ENCODE results near the gene RCAN2.

The RCAN2 gene

GRCh38 chr6:46320505-46320904, 170.7 kb downstream of the RCAN2 start:
- no peak overlapping the region for H3K27ac ChIP-seq
- no peak overlapping the region for H3K4me3 ChIP-seq

GRCh38 chr6:46315589-46315988, 175.7 kb downstream of the RCAN2 start:
- Histone ChIP-seq H3K27ac (no peak overlapping the region), H3K4me3 (no peak overlapping the region)

- Histone ChIP-seq H3K4me3 (no peak overlapping the region), H3K27ac (no peak overlapping the region)
These were observed 178.6 kb downstream of the RCAN2 start for GRCh38 chr6:46312654-46313053.

- Histone ChIP-seq H3K4me3 (no peak overlapping the region), H3K27ac (no peak overlapping the region)
These were observed 181.1 kb downstream of the RCAN2 start for GRCh38 chr6:46310196-46310595.

- no peak overlapping the region for H3K4me3 ChIP-seq
- H3K27ac ChIP-seq, result no peak overlapping the region
These were observed 184.8 kb downstream of the RCAN2 start for GRCh38 chr6:46306431-46306830.

- Histone ChIP-seq H3K27ac (no peak overlapping the region), H3K4me3 (no peak overlapping the region)
These were observed 185.4 kb downstream of the RCAN2 start for GRCh38 chr6:46305833-46306232.

GRCh38 chr6:46305236-46305635, 186.0 kb downstream of the RCAN2 start:
- H3K27ac ChIP-seq, result no peak overlapping the region

GRCh38 chr6:46302816-46303215, 188.4 kb downstream of the RCAN2 start:
- Histone ChIP-seq H3K4me3 (no peak overlapping the region), H3K27ac (no peak overlapping the region)

More at GRCh38 chr6:46305236-46305635, 186.0 kb downstream of the RCAN2 start:
- H3K4me3 ChIP-seq, result no peak overlapping the region

- no peak overlapping the region for H3K4me3 ChIP-seq
- no peak overlapping the region for H3K27ac ChIP-seq
These were observed 189.1 kb downstream of the RCAN2 start for GRCh38 chr6:46302176-46302575.

GRCh38 chr6:46299253-46299652, 192.0 kb downstream of the RCAN2 start:
- no peak overlapping the region for H3K4me3 ChIP-seq
- no peak overlapping the region for H3K27ac ChIP-seq

- no peak overlapping the region for H3K27ac ChIP-seq
- no peak overlapping the region for H3K4me3 ChIP-seq
These were observed 194.7 kb downstream of the RCAN2 start for GRCh38 chr6:46296586-46296985.

- Histone ChIP-seq H3K27ac (no peak overlapping the region), H3K4me3 (no peak overlapping the region)
These were observed 197.5 kb downstream of the RCAN2 start for GRCh38 chr6:46293641-46294316.

GRCh38 chr6:46291880-46292279, 199.4 kb downstream of the RCAN2 start:
- Histone ChIP-seq H3K27ac (no peak overlapping the region), H3K4me3 (no peak overlapping the region)

- no peak overlapping the region for H3K27ac ChIP-seq
- no peak overlapping the region for H3K4me3 ChIP-seq
These were observed 200.0 kb downstream of the RCAN2 start for GRCh38 chr6:46291275-46291633.

- no peak overlapping the region for H3K4me3 ChIP-seq
- no peak overlapping the region for H3K27ac ChIP-seq
These were observed 200.6 kb downstream of the RCAN2 start for GRCh38 chr6:46290421-46291274.

- Histone ChIP-seq H3K4me3 (no peak overlapping the region), H3K27ac (no peak overlapping the region)
These were observed 201.4 kb downstream of the RCAN2 start for GRCh38 chr6:46289898-46290297.

GRCh38 chr6:46288835-46289234, 202.4 kb downstream of the RCAN2 start:
- Histone ChIP-seq H3K27ac (no peak overlapping the region), H3K4me3 (no peak overlapping the region)

GRCh38 chr6:46287681-46288080, 203.6 kb downstream of the RCAN2 start:
- no peak overlapping the region for H3K4me3 ChIP-seq
- H3K27ac ChIP-seq, result no peak overlapping the region

- H3K27ac ChIP-seq, result no peak overlapping the region
- H3K4me3 ChIP-seq, result no peak overlapping the region
These were observed 204.2 kb downstream of the RCAN2 start for GRCh38 chr6:46287043-46287442.

GRCh38 chr6:46284475-46284874, 206.8 kb downstream of the RCAN2 start:
- Histone ChIP-seq H3K4me3 (no peak overlapping the region), H3K27ac (no peak overlapping the region)

GRCh38 chr6:46281110-46281509, 210.1 kb downstream of the RCAN2 start:
- Histone ChIP-seq H3K4me3 (no peak overlapping the region), H3K27ac (no peak overlapping the region)
